CD4-positive, alpha-beta memory T cell (primary cell): Measurements from ENCODE around the gene PTHLH. TPM values are rescaled to one million over a fixed set of nuclear protein-coding genes. Genes with fewer than 3 reads are reported as not detected.

Experiments used
- CTCF ChIA-PET: fragments of 350-600 bp; sonication (Branson Sonifier 250); formaldehyde crosslinking; loops from one replicate; lab custom pipeline; 2021; ENCODE audit warnings: inconsistent platforms; ENCODE audit not compliant: partially characterized antibody; lab: Charles Lee
- POLR2A ChIA-PET: fragments of 350-600 bp; sonication (Branson Sonifier 250); formaldehyde crosslinking; loops from one replicate; lab custom pipeline; 2021; ENCODE audit not compliant: partially characterized antibody; lab: Charles Lee
- DNase-seq, 5 donors: peaks; one replicate each; pipeline versions ENCODE4 v3.0.0 to v3.0.0-alpha.2; 2020 to 2022; ENCODE audit warnings: mixed read lengths in 1 of 5
- H3K27ac ChIP-seq: one replicate; pipeline ENCODE4 v1.7.0; 2013; ENCODE audit warnings: low read depth, low read length
- H3K27me3 ChIP-seq: 2 replicates; pipeline ENCODE4 v1.7.0; 2013; ENCODE audit warnings: mild to moderate bottlenecking, low read length, moderate library complexity; ENCODE audit not compliant: insufficient read depth
- H3K36me3 ChIP-seq: 2 replicates; pipeline ENCODE4 v1.7.0; 2013; ENCODE audit warnings: mild to moderate bottlenecking, low read length, moderate library complexity; ENCODE audit not compliant: insufficient read depth
- H3K4me1 ChIP-seq: 2 replicates; pipeline ENCODE4 v1.7.0; 2013; ENCODE audit warnings: mild to moderate bottlenecking, low read length, moderate library complexity; ENCODE audit not compliant: insufficient read depth
- H3K4me3 ChIP-seq, 2 donors: one replicate each; pipeline ENCODE4 v1.7.0; 2013; ENCODE audit warnings: low read length in 2 of 2, mild to moderate bottlenecking in 1 of 2
- H3K9me3 ChIP-seq, 2 donors: one replicate each; pipeline ENCODE4 v1.7.0; 2013; ENCODE audit warnings: low read length in 2 of 2, control low read depth in 1 of 2; ENCODE audit not compliant: control insufficient read depth in 1 of 2
- H3K27ac Mint-ChIP-seq, 7 donors: one replicate each; pipeline ENCODE4 v1.8.0; 2020 to 2021; ENCODE audit warnings: mixed read lengths in 7 of 7, mild to moderate bottlenecking in 6 of 7, inconsistent platforms in 3 of 7, moderate library complexity in 3 of 7
- H3K27me3 Mint-ChIP-seq, 2 donors: one replicate each; pipeline ENCODE4 v1.8.0; 2020 to 2021; ENCODE audit warnings: mixed read lengths in 2 of 2
- H3K36me3 Mint-ChIP-seq, 2 donors: one replicate each; pipeline ENCODE4 v1.8.0; 2020 to 2021; ENCODE audit warnings: mixed read lengths in 2 of 2, inconsistent platforms in 1 of 2, mild to moderate bottlenecking in 1 of 2
- H3K4me1 Mint-ChIP-seq, 4 donors: one replicate each; pipeline ENCODE4 v1.8.0; 2020 to 2021; ENCODE audit warnings: mixed read lengths in 4 of 4, mild to moderate bottlenecking in 1 of 4
- H3K4me3 Mint-ChIP-seq, 8 donors: one replicate each; pipeline ENCODE4 v1.8.0; 2020 to 2021; ENCODE audit warnings: mixed read lengths in 8 of 8, mild to moderate bottlenecking in 7 of 8, moderate library complexity in 6 of 8, inconsistent platforms in 3 of 8
- H3K9me3 Mint-ChIP-seq, 8 donors: one replicate each; pipeline ENCODE4 v1.8.0; 2020 to 2021; ENCODE audit warnings: mixed read lengths in 8 of 8, mild to moderate bottlenecking in 5 of 8, inconsistent platforms in 3 of 8, moderate library complexity in 1 of 8
- intact Hi-C: fragments of 100-400 bp; cut with micrococcal nuclease; formaldehyde crosslinking; loops from one replicate; pipeline ENCODE4 v1.15.1; 2023
- polyA plus RNA-seq, 2 donors: library from polyadenylated mRNA; unstranded; fragments of 300-500 nt; fragmentation: Illumina TruSeq; gene quantifications; one replicate each; pipeline ENCODE4 v1.2.3, GENCODE V29; 2021
- total RNA-seq, 2 experiments: library from RNA; stranded (reverse); gene quantifications; one replicate each; pipeline ENCODE4 v1.2.3, GENCODE V29; 2021

The PTHLH gene
- total and polyA plus RNA-seq, 4 experiments from 2014 or later: not detected

GRCh38 chr12:27969624-27970400 lies 2.7 kb downstream of the PTHLH start:
- CTCF ChIA-PET: interaction anchor here (1.6 kb wide), 1 partner anchor 148 kb away, joined by 3 read pairs; no protein-coding TSS in a partner anchor
- H3K4me3 ChIP-seq: peak overlapping the region; percentile 23 to 31
- H3K9me3 Mint-ChIP-seq: no peaks in the 10 kb centered on the region
- H3K36me3 ChIP-seq: no peaks in the 10 kb centered on the region
- DNase-seq: peak; percentile 23 to 39 (median 35)
- no peaks in the 10 kb centered on the region for H3K36me3 Mint-ChIP-seq
- H3K4me1 Mint-ChIP-seq: peaks cover 12 to 30% (median 21%) of the 10 kb centered on the region in 4 donors
- no peaks in the 10 kb centered on the region for H3K9me3 ChIP-seq
- POLR2A ChIA-PET: no interaction called here
- peaks cover 52% of the 10 kb centered on the region for H3K27me3 ChIP-seq
- intact Hi-C loops: no loop called here
- H3K27ac Mint-ChIP-seq: peak overlapping the region in 2 of 7 donors; percentile 1 to 35
- no peak overlapping the region for H3K27ac ChIP-seq
- H3K27me3 Mint-ChIP-seq: peaks cover 53 to 60% of the 10 kb centered on the region in 2 donors
- peaks cover 22% of the 10 kb centered on the region for H3K4me1 ChIP-seq
- H3K4me3 Mint-ChIP-seq: peak overlapping the region; percentile 84 to 94 (median 88)

GRCh38 chr12:27968972-27969623 lies 3.4 kb downstream of the PTHLH start:
- Histone ChIP-seq H3K27me3 (peaks cover 45% of the 10 kb centered on the region), H3K36me3 (no peaks in the 10 kb centered on the region), H3K4me3 (peak overlapping the region; percentile 23 to 31), H3K4me1 (peaks cover 22% of the 10 kb centered on the region), H3K27ac (no peak overlapping the region), H3K9me3 (no peaks in the 10 kb centered on the region)
- no peak for DNase-seq
- intact Hi-C loops: no loop called here
- Mint-ChIP-seq H3K27me3 (peaks cover 53 to 61% of the 10 kb centered on the region in 2 donors), H3K9me3 (no peaks in the 10 kb centered on the region), H3K27ac (no peak overlapping the region), H3K4me1 (peaks cover 12 to 30% (median 21%) of the 10 kb centered on the region in 4 donors), H3K36me3 (no peaks in the 10 kb centered on the region), H3K4me3 (peak overlapping the region in 7 of 8 donors; percentile 84 to 94 (median 88))
- CTCF ChIA-PET: interaction anchor here (1.6 kb wide), 1 partner anchor 148 kb away, joined by 3 read pairs; no protein-coding TSS in a partner anchor
- POLR2A ChIA-PET: no interaction called here

- intact Hi-C loops: no loop called here
- no peak overlapping the region for H3K27ac Mint-ChIP-seq
- ChIA-PET CTCF (no interaction called here), POLR2A (no interaction called here)
- no peaks in the 10 kb centered on the region for H3K9me3 Mint-ChIP-seq
- Histone ChIP-seq H3K4me1 (peaks cover 22% of the 10 kb centered on the region), H3K36me3 (no peaks in the 10 kb centered on the region), H3K27ac (no peak overlapping the region), H3K9me3 (no peaks in the 10 kb centered on the region), H3K4me3 (no peak overlapping the region), H3K27me3 (peaks cover 37% of the 10 kb centered on the region)
- H3K4me1 Mint-ChIP-seq: peaks cover 11 to 30% (median 19%) of the 10 kb centered on the region in 4 donors
- peaks cover 48 to 59% of the 10 kb centered on the region in 2 donors for H3K27me3 Mint-ChIP-seq
- no peaks in the 10 kb centered on the region for H3K36me3 Mint-ChIP-seq
- DNase-seq: no peak
- H3K4me3 Mint-ChIP-seq: no peak overlapping the region
These were observed 4.9 kb downstream of the PTHLH start for GRCh38 chr12:27967551-27968054.

GRCh38 chr12:27966870-27967269 lies 5.7 kb downstream of the PTHLH start:
- CTCF ChIA-PET: no interaction called here
- Mint-ChIP-seq H3K36me3 (no peaks in the 10 kb centered on the region), H3K4me1 (peaks cover 11 to 30% (median 19%) of the 10 kb centered on the region in 4 donors), H3K9me3 (no peaks in the 10 kb centered on the region), H3K27me3 (peaks cover 45 to 55% of the 10 kb centered on the region in 2 donors), H3K4me3 (no peak overlapping the region), H3K27ac (no peak overlapping the region)
- no peak for DNase-seq
- Histone ChIP-seq H3K9me3 (no peaks in the 10 kb centered on the region), H3K4me3 (no peak overlapping the region), H3K36me3 (no peaks in the 10 kb centered on the region), H3K27ac (no peak overlapping the region), H3K27me3 (peaks cover 37% of the 10 kb centered on the region), H3K4me1 (peaks cover 22% of the 10 kb centered on the region)
- POLR2A ChIA-PET: no interaction called here
- intact Hi-C loops: no loop called here

GRCh38 chr12:27965966-27966365 lies 6.6 kb downstream of the PTHLH start:
- ChIA-PET POLR2A (no interaction called here), CTCF (interaction anchor here (1.1 kb wide), 1 partner anchor 26 kb away, joined by 4 read pairs; no protein-coding TSS in a partner anchor)
- Histone ChIP-seq H3K4me3 (no peak overlapping the region), H3K27ac (no peak overlapping the region), H3K9me3 (no peaks in the 10 kb centered on the region), H3K27me3 (peaks cover 29% of the 10 kb centered on the region), H3K36me3 (no peaks in the 10 kb centered on the region), H3K4me1 (peaks cover 20% of the 10 kb centered on the region)
- H3K4me1 Mint-ChIP-seq: peaks cover 9 to 21% (median 17%) of the 10 kb centered on the region in 4 donors
- no peak overlapping the region for H3K27ac Mint-ChIP-seq
- no peaks in the 10 kb centered on the region for H3K9me3 Mint-ChIP-seq
- no peak overlapping the region for H3K4me3 Mint-ChIP-seq
- no peaks in the 10 kb centered on the region for H3K36me3 Mint-ChIP-seq
- intact Hi-C loops: no loop called here
- H3K27me3 Mint-ChIP-seq: peaks cover 41 to 48% of the 10 kb centered on the region in 2 donors
- no peak for DNase-seq

- ChIA-PET POLR2A (no interaction called here), CTCF (interaction anchor here (1.1 kb wide), 1 partner anchor 25 kb away, joined by 4 read pairs; no protein-coding TSS in a partner anchor)
- Histone ChIP-seq H3K27me3 (peaks cover 24% of the 10 kb centered on the region), H3K9me3 (no peaks in the 10 kb centered on the region), H3K4me3 (no peak overlapping the region), H3K4me1 (peaks cover 15% of the 10 kb centered on the region), H3K36me3 (no peaks in the 10 kb centered on the region), H3K27ac (no peak overlapping the region)
- Mint-ChIP-seq H3K27ac (no peak overlapping the region), H3K4me1 (peaks cover 9 to 18% (median 14%) of the 10 kb centered on the region in 4 donors), H3K4me3 (no peak overlapping the region), H3K27me3 (peaks cover 37 to 45% of the 10 kb centered on the region in 2 donors), H3K36me3 (no peaks in the 10 kb centered on the region), H3K9me3 (no peaks in the 10 kb centered on the region)
- DNase-seq: no peak
- intact Hi-C loops: no loop called here
These were observed 7.1 kb downstream of the PTHLH start for GRCh38 chr12:27965411-27965810.

GRCh38 chr12:27964123-27964522 lies 8.4 kb downstream of the PTHLH start:
- H3K27ac ChIP-seq: no peak overlapping the region
- H3K4me1 ChIP-seq: peaks cover 6% of the 10 kb centered on the region
- H3K4me3 ChIP-seq: no peak overlapping the region
- no peaks in the 10 kb centered on the region for H3K9me3 ChIP-seq
- DNase-seq: no peak
- POLR2A ChIA-PET: no interaction called here
- peak overlapping the region in 1 of 8 donors; percentile 60 for H3K4me3 Mint-ChIP-seq
- CTCF ChIA-PET: interaction anchor here (0.8 kb wide), 1 partner anchor 23 kb away, joined by 3 read pairs; no protein-coding TSS in a partner anchor
- H3K27me3 ChIP-seq: peaks cover 24% of the 10 kb centered on the region
- H3K36me3 ChIP-seq: no peaks in the 10 kb centered on the region
- H3K27me3 Mint-ChIP-seq: peaks cover 35 to 42% of the 10 kb centered on the region in 2 donors
- peaks cover 2 to 9% (median 5%) of the 10 kb centered on the region in 4 donors for H3K4me1 Mint-ChIP-seq
- no peaks in the 10 kb centered on the region for H3K9me3 Mint-ChIP-seq
- no peaks in the 10 kb centered on the region for H3K36me3 Mint-ChIP-seq
- intact Hi-C loops: no loop called here
- H3K27ac Mint-ChIP-seq: no peak overlapping the region
